Adrenal gland (tissue), 5 donors: ENCODE data around the gene PACRG.

Experiments used
- POLR2A ChIP-seq, 2 donors: fragments of 450-650 bp; IDR thresholded peaks; one replicate each; pipeline ENCODE4 v1.6.1; 2017; ENCODE audit warnings: antibody characterized with exemption in 2 of 2, mild to moderate bottlenecking in 2 of 2, moderate library complexity in 1 of 2
- TF ChIP-seq, protein P1 (sequence below), 6 experiments: fragments of 450-650 bp in 4 of 6; fragments of 200-600 bp in 2 of 6; sonication (generic) in 1 of 6; IDR thresholded peaks; 1 replicate in 5 of 6; 2 replicates in 1 of 6; pipeline versions ENCODE4 v1.5.1 to v1.8.0; 2016 to 2021; ENCODE audit warnings: antibody characterized with exemption in 6 of 6, mild to moderate bottlenecking in 2 of 6, moderate library complexity in 1 of 6
- donor health status: DM: no; HTN: no; CAD: no.

DNA sequence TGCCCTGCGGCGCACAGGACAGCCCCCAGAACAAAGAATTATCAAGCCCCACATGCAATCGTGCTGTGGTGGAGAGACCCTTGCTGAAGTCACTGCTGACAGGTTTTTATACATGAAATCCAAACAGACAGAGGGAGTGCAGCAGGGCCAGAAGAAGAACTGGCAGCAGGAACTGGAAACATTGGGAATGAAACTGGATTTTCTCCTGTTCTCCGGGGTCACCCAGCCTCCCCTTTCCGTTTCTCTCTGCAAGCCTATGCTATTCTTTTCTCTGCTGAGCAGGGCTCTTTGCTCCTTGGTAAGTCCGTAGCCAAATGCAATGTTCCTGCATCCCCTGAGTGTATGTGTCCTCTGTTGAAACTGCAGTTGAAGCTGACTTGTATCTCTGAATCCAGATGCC lies 623.2 kb downstream of the PACRG start:
- TF ChIP-seq, protein P1, sequence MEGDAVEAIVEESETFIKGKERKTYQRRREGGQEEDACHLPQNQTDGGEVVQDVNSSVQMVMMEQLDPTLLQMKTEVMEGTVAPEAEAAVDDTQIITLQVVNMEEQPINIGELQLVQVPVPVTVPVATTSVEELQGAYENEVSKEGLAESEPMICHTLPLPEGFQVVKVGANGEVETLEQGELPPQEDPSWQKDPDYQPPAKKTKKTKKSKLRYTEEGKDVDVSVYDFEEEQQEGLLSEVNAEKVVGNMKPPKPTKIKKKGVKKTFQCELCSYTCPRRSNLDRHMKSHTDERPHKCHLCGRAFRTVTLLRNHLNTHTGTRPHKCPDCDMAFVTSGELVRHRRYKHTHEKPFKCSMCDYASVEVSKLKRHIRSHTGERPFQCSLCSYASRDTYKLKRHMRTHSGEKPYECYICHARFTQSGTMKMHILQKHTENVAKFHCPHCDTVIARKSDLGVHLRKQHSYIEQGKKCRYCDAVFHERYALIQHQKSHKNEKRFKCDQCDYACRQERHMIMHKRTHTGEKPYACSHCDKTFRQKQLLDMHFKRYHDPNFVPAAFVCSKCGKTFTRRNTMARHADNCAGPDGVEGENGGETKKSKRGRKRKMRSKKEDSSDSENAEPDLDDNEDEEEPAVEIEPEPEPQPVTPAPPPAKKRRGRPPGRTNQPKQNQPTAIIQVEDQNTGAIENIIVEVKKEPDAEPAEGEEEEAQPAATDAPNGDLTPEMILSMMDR (IDR thresholded peaks at IDR 0.05): no peak
- TF ChIP-seq POLR2A (IDR thresholded peaks at IDR 0.05): no peak
